Measurements from ENCODE around the gene KCNT1. TPM values are rescaled to one million over a fixed set of nuclear protein-coding genes. Genes with fewer than 3 reads are reported as not detected.

KCNT1 gene
- total and polyA plus RNA-seq, 4 donors = 9.5 to 24.7 (median 16.3) TPM

DNA sequence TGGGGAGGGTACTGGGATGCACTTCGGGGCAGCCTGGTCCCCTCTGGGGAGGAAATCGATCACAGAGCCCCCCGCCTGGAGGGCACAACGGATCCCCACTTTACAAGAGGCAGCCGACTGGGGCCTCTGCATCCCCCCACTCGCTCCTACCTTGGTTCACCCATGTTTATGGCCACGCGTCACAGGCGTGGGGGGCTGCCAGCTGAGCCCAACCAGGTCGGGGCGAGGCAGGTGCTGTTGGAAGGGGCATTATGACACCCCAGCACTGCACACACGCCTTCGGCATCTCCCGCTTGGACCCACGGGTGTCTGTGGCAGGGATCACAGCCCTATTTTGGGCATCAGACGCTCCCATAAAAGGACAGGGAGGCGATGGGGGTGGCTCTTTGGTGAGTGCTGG, 17.3 kb upstream of the KCNT1 start:
- 78% methylated on average over 14 of the region's 17 CpGs for WGBS (ENCODE audit: insufficient coverage)
- peaks cover 2% of the 10 kb centered on the region for H3K36me3 ChIP-seq (ENCODE audit: control insufficient read depth, insufficient read depth, low read length)
- peaks cover 4% of the 10 kb centered on the region for H3K4me1 ChIP-seq (ENCODE audit: control insufficient read depth, insufficient read depth, low read length)
- H3K4me3 ChIP-seq (ENCODE audit: low read depth, low read length) = no peak overlapping the region
- no peak overlapping the region for H3K27ac ChIP-seq (ENCODE audit: low read depth, low read length)
- no peak for DNase-seq (ENCODE audit: low read depth in 4 of 6, low spot score in 6 of 6)
- H3K9me3 ChIP-seq (ENCODE audit: control insufficient read depth, insufficient read depth, low read length) = no peaks in the 10 kb centered on the region
- no peaks in the 10 kb centered on the region for H3K27me3 ChIP-seq (ENCODE audit: control insufficient read depth, insufficient read depth, low read length)

DNA sequence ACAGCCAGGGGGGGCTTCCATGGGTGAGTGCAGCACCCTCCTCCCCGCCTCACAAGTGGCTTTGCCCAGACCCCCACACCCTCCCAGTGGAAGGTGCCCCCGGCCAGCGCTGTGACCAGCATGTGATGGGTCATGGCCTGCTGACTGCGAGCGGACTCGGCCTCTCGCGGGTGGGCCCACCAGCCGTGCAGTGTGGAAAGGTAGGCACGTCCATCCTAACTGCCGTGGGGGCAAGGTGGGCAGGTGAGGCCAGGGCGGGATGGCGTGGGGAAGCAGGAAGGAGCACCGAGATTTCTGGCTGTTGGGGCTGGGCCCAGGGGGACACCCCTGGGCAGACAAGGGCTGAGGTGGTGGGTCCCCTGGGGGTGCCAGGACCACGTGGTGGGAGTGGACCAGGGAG, 14.8 kb upstream of the KCNT1 start:
- no peak overlapping the region for H3K4me3 ChIP-seq (ENCODE audit: low read depth, low read length)
- H3K9me3 ChIP-seq (ENCODE audit: control insufficient read depth, insufficient read depth, low read length) = no peaks in the 10 kb centered on the region
- peaks cover 5% of the 10 kb centered on the region for H3K4me1 ChIP-seq (ENCODE audit: control insufficient read depth, insufficient read depth, low read length)
- 93% methylated on average over 15 of the region's 15 CpGs for WGBS (ENCODE audit: insufficient coverage)
- no peaks in the 10 kb centered on the region for H3K27me3 ChIP-seq (ENCODE audit: control insufficient read depth, insufficient read depth, low read length)
- H3K27ac ChIP-seq (ENCODE audit: low read depth, low read length) = no peak overlapping the region
- peaks cover 2% of the 10 kb centered on the region for H3K36me3 ChIP-seq (ENCODE audit: control insufficient read depth, insufficient read depth, low read length)
- DNase-seq (ENCODE audit: low read depth in 4 of 6, low spot score in 6 of 6) = no peak

DNA sequence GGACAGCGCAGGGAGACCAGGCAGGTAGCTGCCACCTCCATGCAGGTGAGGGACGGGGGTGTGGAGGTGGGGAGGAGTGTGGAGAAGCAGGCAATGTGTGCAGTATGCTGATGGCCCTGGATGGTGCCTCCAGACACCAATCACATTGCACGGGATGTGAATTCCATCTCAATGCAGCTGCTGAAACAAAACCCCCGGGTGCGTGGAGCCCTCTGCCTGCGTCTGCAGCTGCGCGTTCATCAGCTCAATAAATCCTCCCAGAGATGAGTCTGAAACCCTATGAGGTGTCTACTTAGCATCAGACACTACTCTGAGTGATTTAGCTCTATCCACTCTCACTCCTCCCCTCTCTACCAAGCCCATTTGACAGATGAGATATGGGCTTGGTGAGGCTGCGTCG, 13.0 kb upstream of the KCNT1 start:
- peaks cover 2% of the 10 kb centered on the region for H3K36me3 ChIP-seq (ENCODE audit: control insufficient read depth, insufficient read depth, low read length)
- H3K4me3 ChIP-seq (ENCODE audit: low read depth, low read length) = no peak overlapping the region
- H3K27ac ChIP-seq (ENCODE audit: low read depth, low read length) = no peak overlapping the region
- 55% methylated on average over 7 of the region's 10 CpGs for WGBS (ENCODE audit: insufficient coverage)
- H3K9me3 ChIP-seq (ENCODE audit: control insufficient read depth, insufficient read depth, low read length) = no peaks in the 10 kb centered on the region
- peak in 1 of 6 donors; percentile 82 for DNase-seq (ENCODE audit: low read depth in 4 of 6, low spot score in 6 of 6)
- no peaks in the 10 kb centered on the region for H3K27me3 ChIP-seq (ENCODE audit: control insufficient read depth, insufficient read depth, low read length)
- peaks cover 23% of the 10 kb centered on the region for H3K4me1 ChIP-seq (ENCODE audit: control insufficient read depth, insufficient read depth, low read length)

DNA sequence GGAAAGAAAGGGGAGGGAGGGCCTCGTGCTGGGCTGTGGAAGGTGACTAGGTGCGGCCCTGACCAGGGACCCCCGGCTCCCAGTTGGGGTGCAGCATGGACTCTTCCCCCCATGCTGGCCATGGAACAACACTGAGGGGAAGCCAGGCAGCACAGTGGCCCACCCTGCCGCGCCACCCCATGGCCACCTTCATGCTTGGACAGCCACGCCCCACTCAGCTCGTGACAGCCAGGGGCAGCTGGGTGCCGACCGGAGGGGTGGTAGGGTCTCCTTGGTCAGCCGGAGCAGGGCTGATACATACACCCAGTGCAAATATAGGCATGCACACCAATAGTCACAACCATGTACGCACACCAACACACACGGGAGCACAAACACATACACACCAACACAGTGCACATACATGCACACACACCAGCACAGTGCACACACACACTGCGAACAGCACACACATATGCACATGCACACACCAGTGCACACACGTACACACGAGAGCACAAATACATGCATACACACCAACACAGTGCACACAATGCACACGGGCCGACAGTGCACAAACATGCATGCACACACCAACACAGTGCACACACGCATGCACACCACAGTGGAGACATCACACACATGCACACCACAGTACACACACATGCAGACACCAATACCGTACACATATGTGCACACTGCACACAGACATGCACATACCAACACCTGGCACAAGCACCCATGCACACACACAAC, 11.0 kb upstream of the KCNT1 start:
- Histone ChIP-seq H3K9me3 (ENCODE audit: control insufficient read depth, insufficient read depth, low read length) (no peaks in the 10 kb centered on the region), H3K4me3 (ENCODE audit: low read depth, low read length) (no peak overlapping the region), H3K27me3 (ENCODE audit: control insufficient read depth, insufficient read depth, low read length) (no peaks in the 10 kb centered on the region), H3K27ac (ENCODE audit: low read depth, low read length) (no peak overlapping the region), H3K36me3 (ENCODE audit: control insufficient read depth, insufficient read depth, low read length) (peaks cover 2% of the 10 kb centered on the region), H3K4me1 (ENCODE audit: control insufficient read depth, insufficient read depth, low read length) (peaks cover 24% of the 10 kb centered on the region)
- DNase-seq (ENCODE audit: low read depth in 4 of 6, low spot score in 6 of 6) = no peak
- 95% methylated on average over 19 of the region's 19 CpGs for WGBS (ENCODE audit: insufficient coverage)

DNA sequence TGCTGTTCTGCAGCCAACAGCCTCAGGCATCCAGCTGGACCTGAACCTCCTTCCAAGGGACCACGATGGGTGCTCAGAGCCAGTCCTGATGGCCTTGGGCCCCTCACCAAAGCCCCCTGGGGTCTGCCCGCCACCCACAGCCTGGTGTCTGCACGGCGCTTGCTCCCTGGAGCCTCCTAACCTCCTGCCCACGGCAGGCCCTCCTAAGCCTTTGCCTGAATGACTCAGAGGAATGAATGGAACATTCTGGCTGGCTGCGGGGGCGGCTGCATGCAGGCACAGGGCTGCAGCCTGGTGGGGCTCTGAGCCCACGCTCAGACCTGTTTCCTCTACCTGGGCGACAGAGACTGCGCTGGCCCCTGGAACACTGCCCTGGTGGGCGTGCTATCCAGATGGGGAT, 9.6 kb upstream of the KCNT1 start:
- H3K9me3 ChIP-seq (ENCODE audit: control insufficient read depth, insufficient read depth, low read length) = no peaks in the 10 kb centered on the region
- H3K27me3 ChIP-seq (ENCODE audit: control insufficient read depth, insufficient read depth, low read length) = no peaks in the 10 kb centered on the region
- no peak overlapping the region for H3K4me3 ChIP-seq (ENCODE audit: low read depth, low read length)
- whole genome bisulfite sequencing (ENCODE audit: insufficient coverage) = 80% methylated on average over 11 of the region's 11 CpGs
- H3K4me1 ChIP-seq (ENCODE audit: control insufficient read depth, insufficient read depth, low read length) = peaks cover 24% of the 10 kb centered on the region
- peaks cover under 1% of the 10 kb centered on the region for H3K36me3 ChIP-seq (ENCODE audit: control insufficient read depth, insufficient read depth, low read length)
- no peak overlapping the region for H3K27ac ChIP-seq (ENCODE audit: low read depth, low read length)
- no peak for DNase-seq (ENCODE audit: low read depth in 4 of 6, low spot score in 6 of 6)

DNA sequence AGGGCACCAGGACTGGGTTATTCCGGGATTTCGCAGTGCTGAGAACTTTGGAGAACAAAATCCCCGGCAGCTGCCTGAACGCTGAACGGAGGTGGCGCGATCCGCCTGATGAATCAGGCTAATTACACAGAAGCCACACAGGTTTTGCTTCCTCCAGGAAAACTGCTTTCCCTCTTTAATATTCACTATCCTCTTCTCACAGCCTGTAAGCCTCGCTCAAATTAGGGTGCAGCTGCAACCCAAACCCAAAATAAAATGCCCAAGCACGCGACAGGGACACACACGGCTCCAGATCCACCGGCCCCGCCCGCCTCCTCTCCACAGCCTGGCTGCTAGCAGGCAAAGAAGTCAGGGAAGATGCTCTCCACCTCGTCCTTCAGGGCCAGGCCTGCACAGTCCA, 8.7 kb upstream of the KCNT1 start:
- H3K27ac ChIP-seq (ENCODE audit: low read depth, low read length) = no peak overlapping the region
- H3K9me3 ChIP-seq (ENCODE audit: control insufficient read depth, insufficient read depth, low read length) = no peaks in the 10 kb centered on the region
- DNase-seq (ENCODE audit: low read depth in 4 of 6, low spot score in 6 of 6) = peak in 1 of 6 donors; percentile 71
- H3K27me3 ChIP-seq (ENCODE audit: control insufficient read depth, insufficient read depth, low read length) = no peaks in the 10 kb centered on the region
- H3K4me3 ChIP-seq (ENCODE audit: low read depth, low read length) = no peak overlapping the region
- no peaks in the 10 kb centered on the region for H3K36me3 ChIP-seq (ENCODE audit: control insufficient read depth, insufficient read depth, low read length)
- H3K4me1 ChIP-seq (ENCODE audit: control insufficient read depth, insufficient read depth, low read length) = peaks cover 24% of the 10 kb centered on the region
- 65% methylated on average over 16 of the region's 16 CpGs for WGBS (ENCODE audit: insufficient coverage)

DNA sequence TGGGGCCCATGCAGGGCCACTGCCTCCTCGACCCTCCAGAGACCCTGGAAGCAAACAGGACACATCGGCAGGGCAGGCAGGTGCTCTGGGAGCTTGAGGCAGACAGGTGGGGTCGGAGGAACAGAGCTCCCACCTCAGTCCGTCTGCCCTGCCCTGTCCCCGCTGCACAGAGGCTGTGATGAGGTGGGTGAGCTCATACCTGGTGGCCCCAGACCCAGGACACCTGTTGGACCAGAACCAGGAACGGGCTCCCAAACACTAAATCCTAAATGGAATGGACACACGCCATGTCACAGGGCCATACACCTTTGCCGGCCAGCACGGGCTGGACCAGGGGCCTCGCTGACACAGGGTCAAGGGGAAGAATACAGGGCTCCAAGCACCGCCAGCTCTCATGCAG, 8.2 kb upstream of the KCNT1 start:
- Histone ChIP-seq H3K27me3 (ENCODE audit: control insufficient read depth, insufficient read depth, low read length) (no peaks in the 10 kb centered on the region), H3K4me1 (ENCODE audit: control insufficient read depth, insufficient read depth, low read length) (peaks cover 24% of the 10 kb centered on the region), H3K36me3 (ENCODE audit: control insufficient read depth, insufficient read depth, low read length) (no peaks in the 10 kb centered on the region), H3K27ac (ENCODE audit: low read depth, low read length) (no peak overlapping the region), H3K9me3 (ENCODE audit: control insufficient read depth, insufficient read depth, low read length) (no peaks in the 10 kb centered on the region), H3K4me3 (ENCODE audit: low read depth, low read length) (no peak overlapping the region)
- DNase-seq (ENCODE audit: low read depth in 4 of 6, low spot score in 6 of 6) = no peak
- 89% methylated on average over 11 of the region's 11 CpGs for WGBS (ENCODE audit: insufficient coverage)

DNA sequence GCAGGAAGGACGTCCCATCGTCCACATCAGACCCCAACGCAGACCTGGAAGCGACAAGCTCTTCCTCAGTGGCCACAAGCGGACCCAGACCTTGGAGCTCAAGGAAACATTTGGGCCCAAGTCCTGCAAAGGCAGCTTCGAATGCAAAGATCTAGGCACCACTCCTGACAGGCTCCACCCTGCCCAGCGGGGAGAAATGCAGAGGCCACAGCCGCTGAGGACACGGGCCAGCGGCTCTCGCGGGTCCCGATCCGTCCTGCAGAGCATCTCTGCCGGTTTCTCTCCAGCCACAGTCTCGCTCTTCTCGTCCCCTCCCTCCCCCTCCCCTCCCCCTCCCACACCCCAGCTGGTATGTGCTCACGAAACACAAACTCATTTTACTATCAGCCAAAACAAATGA, 7.6 kb upstream of the KCNT1 start:
- no peaks in the 10 kb centered on the region for H3K36me3 ChIP-seq (ENCODE audit: control insufficient read depth, insufficient read depth, low read length)
- no peaks in the 10 kb centered on the region for H3K9me3 ChIP-seq (ENCODE audit: control insufficient read depth, insufficient read depth, low read length)
- no peak overlapping the region for H3K27ac ChIP-seq (ENCODE audit: low read depth, low read length)
- no peak for DNase-seq (ENCODE audit: low read depth in 4 of 6, low spot score in 6 of 6)
- H3K4me1 ChIP-seq (ENCODE audit: control insufficient read depth, insufficient read depth, low read length) = peaks cover 21% of the 10 kb centered on the region
- H3K4me3 ChIP-seq (ENCODE audit: low read depth, low read length) = no peak overlapping the region
- WGBS (ENCODE audit: insufficient coverage) = 55% methylated on average over 16 of the region's 18 CpGs
- no peaks in the 10 kb centered on the region for H3K27me3 ChIP-seq (ENCODE audit: control insufficient read depth, insufficient read depth, low read length)

DNA sequence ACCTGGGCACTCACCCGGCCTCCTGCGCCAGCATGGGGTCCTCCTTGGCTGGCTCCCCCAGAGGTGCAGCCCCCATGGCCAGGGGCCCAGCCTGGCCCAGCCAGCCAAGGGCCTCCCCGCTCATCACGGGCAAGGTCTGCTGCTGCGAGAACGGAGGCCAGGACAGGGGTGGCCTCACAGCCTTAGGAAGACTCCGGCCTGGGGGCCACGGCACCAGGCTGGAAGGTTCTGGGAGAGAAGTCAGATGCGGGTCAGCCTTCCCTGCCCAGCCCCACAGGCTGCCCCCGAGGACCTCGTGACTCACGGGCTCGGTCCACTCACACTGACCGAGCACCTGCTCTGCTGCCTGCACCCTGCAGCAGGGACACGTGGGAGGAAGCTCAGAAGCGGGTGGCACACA, 6.9 kb upstream of the KCNT1 start:
- Histone ChIP-seq H3K4me1 (ENCODE audit: control insufficient read depth, insufficient read depth, low read length) (peaks cover 20% of the 10 kb centered on the region), H3K27ac (ENCODE audit: low read depth, low read length) (no peak overlapping the region), H3K27me3 (ENCODE audit: control insufficient read depth, insufficient read depth, low read length) (no peaks in the 10 kb centered on the region), H3K36me3 (ENCODE audit: control insufficient read depth, insufficient read depth, low read length) (no peaks in the 10 kb centered on the region), H3K4me3 (ENCODE audit: low read depth, low read length) (no peak overlapping the region), H3K9me3 (ENCODE audit: control insufficient read depth, insufficient read depth, low read length) (no peaks in the 10 kb centered on the region)
- 86% methylated on average over 16 of the region's 16 CpGs for WGBS (ENCODE audit: insufficient coverage)
- no peak for DNase-seq (ENCODE audit: low read depth in 4 of 6, low spot score in 6 of 6)

DNA sequence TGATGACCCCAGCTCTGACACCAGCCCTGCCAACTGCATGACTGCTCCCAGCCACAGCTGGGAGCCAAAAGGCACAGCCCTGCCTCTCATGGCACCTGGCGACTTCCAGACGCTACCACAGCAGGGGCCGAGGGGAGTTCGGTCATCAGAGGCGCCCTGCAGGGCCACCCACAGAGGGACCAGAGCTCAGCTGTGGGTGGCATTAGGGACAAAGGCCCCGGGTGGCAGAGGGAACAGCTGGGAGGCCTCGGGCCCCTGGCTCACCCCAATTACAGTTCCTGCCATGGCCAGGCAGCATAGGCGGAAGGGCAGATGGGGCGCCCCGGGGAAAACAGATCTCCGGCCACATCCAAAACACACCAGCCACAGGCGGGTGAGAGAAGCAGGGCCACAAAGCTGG, 6.3 kb upstream of the KCNT1 start:
- H3K27me3 ChIP-seq (ENCODE audit: control insufficient read depth, insufficient read depth, low read length) = no peaks in the 10 kb centered on the region
- no peak overlapping the region for H3K4me3 ChIP-seq (ENCODE audit: low read depth, low read length)
- no peak for DNase-seq (ENCODE audit: low read depth in 4 of 6, low spot score in 6 of 6)
- H3K36me3 ChIP-seq (ENCODE audit: control insufficient read depth, insufficient read depth, low read length) = no peaks in the 10 kb centered on the region
- H3K4me1 ChIP-seq (ENCODE audit: control insufficient read depth, insufficient read depth, low read length) = peaks cover 20% of the 10 kb centered on the region
- no peak overlapping the region for H3K27ac ChIP-seq (ENCODE audit: low read depth, low read length)
- no peaks in the 10 kb centered on the region for H3K9me3 ChIP-seq (ENCODE audit: control insufficient read depth, insufficient read depth, low read length)
- 76% methylated on average over 5 of the region's 12 CpGs for WGBS (ENCODE audit: insufficient coverage)
